Measurements from ENCODE around the gene NFX1.

Gene NFX1

GRCh38 chr9:33291901-33292300 is 1.6 kb downstream of the NFX1 start:
- peak overlapping the region; percentile 97 for H3K4me3 Mint-ChIP-seq
- TF ChIP-seq CTCF (IDR thresholded peaks at IDR 0.05), result no peak
- H3K27me3 Mint-ChIP-seq (ENCODE audit: low read depth, poor library complexity), result no peaks in the 10 kb centered on the region
- peaks cover 37% of the 10 kb centered on the region for H3K4me1 Mint-ChIP-seq
- no peak for DNase-seq
- peak overlapping the region; percentile 49 for H3K27ac Mint-ChIP-seq
- peaks cover 30% of the 10 kb centered on the region for H3K36me3 Mint-ChIP-seq (ENCODE audit: low read depth)
- no peaks in the 10 kb centered on the region for H3K9me3 Mint-ChIP-seq

- Mint-ChIP-seq H3K4me1 (peaks cover 48% of the 10 kb centered on the region), H3K27ac (no peak overlapping the region), H3K27me3 (ENCODE audit: low read depth, poor library complexity) (no peaks in the 10 kb centered on the region), H3K9me3 (no peaks in the 10 kb centered on the region), H3K36me3 (ENCODE audit: low read depth) (peaks cover 41% of the 10 kb centered on the region), H3K4me3 (no peak overlapping the region)
- TF ChIP-seq CTCF (IDR thresholded peaks at IDR 0.05), result no peak
- DNase-seq, result no peak
Observed at GRCh38 chr9:33293782-33294181, 3.5 kb downstream of the NFX1 start.

GRCh38 chr9:33294670-33295432 is 4.5 kb downstream of the NFX1 start:
- Mint-ChIP-seq H3K9me3 (no peaks in the 10 kb centered on the region), H3K27ac (peak overlapping the region; percentile 84), H3K27me3 (ENCODE audit: low read depth, poor library complexity) (no peaks in the 10 kb centered on the region), H3K4me3 (no peak overlapping the region), H3K36me3 (ENCODE audit: low read depth) (peaks cover 47% of the 10 kb centered on the region), H3K4me1 (peaks cover 48% of the 10 kb centered on the region)
- no peak for TF ChIP-seq CTCF (IDR thresholded peaks at IDR 0.05)
- no peak for DNase-seq

- Mint-ChIP-seq H3K27ac (no peak overlapping the region), H3K36me3 (ENCODE audit: low read depth) (peaks cover 52% of the 10 kb centered on the region), H3K9me3 (no peaks in the 10 kb centered on the region), H3K4me1 (peaks cover 41% of the 10 kb centered on the region), H3K27me3 (ENCODE audit: low read depth, poor library complexity) (no peaks in the 10 kb centered on the region), H3K4me3 (no peak overlapping the region)
- no peak for TF ChIP-seq CTCF (IDR thresholded peaks at IDR 0.05)
- DNase-seq, result no peak
Observed at GRCh38 chr9:33295571-33295970, 5.3 kb downstream of the NFX1 start.

- DNase-seq, result no peak
- peaks cover 24% of the 10 kb centered on the region for H3K4me1 Mint-ChIP-seq
- no peaks in the 10 kb centered on the region for H3K27me3 Mint-ChIP-seq (ENCODE audit: low read depth, poor library complexity)
- H3K9me3 Mint-ChIP-seq, result no peaks in the 10 kb centered on the region
- peak overlapping the region; percentile 39 for H3K27ac Mint-ChIP-seq
- no peak overlapping the region for H3K4me3 Mint-ChIP-seq
- peaks cover 62% of the 10 kb centered on the region for H3K36me3 Mint-ChIP-seq (ENCODE audit: low read depth)
- TF ChIP-seq CTCF (IDR thresholded peaks at IDR 0.05), result no peak
Observed at GRCh38 chr9:33297432-33297831, 7.1 kb downstream of the NFX1 start.

- Mint-ChIP-seq H3K4me3 (no peak overlapping the region), H3K4me1 (peaks cover 12% of the 10 kb centered on the region), H3K36me3 (ENCODE audit: low read depth) (peaks cover 46% of the 10 kb centered on the region), H3K27ac (no peak overlapping the region), H3K9me3 (no peaks in the 10 kb centered on the region), H3K27me3 (ENCODE audit: low read depth, poor library complexity) (no peaks in the 10 kb centered on the region)
- DNase-seq, result no peak
- TF ChIP-seq CTCF (IDR thresholded peaks at IDR 0.05), result no peak
Observed at GRCh38 chr9:33300546-33300945, 10.2 kb downstream of the NFX1 start.
